GM12872 (cell line): ENCODE results near the gene NR3C2.

ENCODE experiments used
- TF ChIP-seq, protein P1 (sequence below): IDR thresholded peaks from 3 replicates; pipeline ENCODE4 v1.5.1; 2011; ENCODE audit warnings: low read depth, mild to moderate bottlenecking, low read length, moderate library complexity; ENCODE audit not compliant: insufficient read depth

The NR3C2 gene

DNA sequence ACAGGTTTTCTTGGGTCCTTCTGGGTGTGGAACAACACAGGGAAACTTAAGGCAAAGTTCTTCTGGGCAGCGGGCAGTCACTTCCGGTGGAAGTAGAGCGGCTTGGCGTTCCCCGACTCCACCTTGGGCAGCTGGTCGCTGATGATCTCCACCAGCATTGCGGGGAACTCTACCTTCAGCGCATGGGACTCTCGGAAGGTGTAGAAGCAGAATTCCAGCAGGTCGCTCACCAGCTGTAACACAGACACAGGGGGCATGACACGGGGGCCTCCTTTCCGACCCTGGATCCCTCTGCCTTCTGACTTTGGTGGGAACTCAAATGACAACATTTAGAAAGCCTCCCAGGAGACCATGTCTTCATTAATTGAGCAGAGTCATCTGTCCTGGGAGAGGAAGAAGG lies 360.9 kb downstream of the NR3C2 start:
- TF ChIP-seq, protein P1, sequence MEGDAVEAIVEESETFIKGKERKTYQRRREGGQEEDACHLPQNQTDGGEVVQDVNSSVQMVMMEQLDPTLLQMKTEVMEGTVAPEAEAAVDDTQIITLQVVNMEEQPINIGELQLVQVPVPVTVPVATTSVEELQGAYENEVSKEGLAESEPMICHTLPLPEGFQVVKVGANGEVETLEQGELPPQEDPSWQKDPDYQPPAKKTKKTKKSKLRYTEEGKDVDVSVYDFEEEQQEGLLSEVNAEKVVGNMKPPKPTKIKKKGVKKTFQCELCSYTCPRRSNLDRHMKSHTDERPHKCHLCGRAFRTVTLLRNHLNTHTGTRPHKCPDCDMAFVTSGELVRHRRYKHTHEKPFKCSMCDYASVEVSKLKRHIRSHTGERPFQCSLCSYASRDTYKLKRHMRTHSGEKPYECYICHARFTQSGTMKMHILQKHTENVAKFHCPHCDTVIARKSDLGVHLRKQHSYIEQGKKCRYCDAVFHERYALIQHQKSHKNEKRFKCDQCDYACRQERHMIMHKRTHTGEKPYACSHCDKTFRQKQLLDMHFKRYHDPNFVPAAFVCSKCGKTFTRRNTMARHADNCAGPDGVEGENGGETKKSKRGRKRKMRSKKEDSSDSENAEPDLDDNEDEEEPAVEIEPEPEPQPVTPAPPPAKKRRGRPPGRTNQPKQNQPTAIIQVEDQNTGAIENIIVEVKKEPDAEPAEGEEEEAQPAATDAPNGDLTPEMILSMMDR: no peak

DNA sequence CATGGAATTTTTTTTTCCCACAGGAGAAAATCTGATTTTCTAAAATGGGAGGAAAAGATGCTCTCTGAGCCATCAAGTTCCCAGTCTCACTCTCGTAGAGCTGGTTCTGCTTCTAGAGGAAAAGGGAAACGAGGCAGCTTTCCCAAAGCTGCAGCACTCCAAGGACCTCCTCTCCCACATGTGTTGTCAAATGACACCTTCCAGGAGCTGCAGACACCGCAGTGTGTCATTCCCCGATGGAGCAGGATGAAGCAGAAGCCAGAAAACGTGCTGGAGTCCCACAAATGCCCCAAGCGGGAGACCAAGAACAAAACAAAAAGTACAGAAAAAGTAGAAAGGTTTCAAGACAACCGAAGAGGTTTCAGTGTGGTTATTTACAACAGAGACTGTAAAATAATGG lies 362.3 kb downstream of the NR3C2 start:
- TF ChIP-seq, protein P1: no peak

DNA sequence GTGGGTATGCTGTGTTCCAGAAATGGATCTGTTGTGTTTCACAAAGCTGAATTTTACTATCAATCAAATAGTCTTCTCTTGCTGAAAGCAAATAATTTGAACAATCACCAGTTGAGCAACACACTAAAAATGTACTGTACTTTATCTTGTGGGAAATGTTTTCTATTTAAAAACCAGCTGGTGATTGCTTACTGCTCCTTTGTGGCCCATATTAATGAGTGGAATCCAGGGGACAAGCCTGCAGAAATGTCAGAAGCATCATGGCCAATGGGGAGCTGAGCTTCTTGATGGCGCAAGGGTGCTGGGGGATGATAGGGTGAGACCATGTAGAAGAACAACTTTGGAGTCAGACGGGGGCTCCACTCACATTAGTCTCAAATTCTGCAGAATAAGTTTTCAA lies 364.2 kb downstream of the NR3C2 start:
- TF ChIP-seq, protein P1: no peak

DNA sequence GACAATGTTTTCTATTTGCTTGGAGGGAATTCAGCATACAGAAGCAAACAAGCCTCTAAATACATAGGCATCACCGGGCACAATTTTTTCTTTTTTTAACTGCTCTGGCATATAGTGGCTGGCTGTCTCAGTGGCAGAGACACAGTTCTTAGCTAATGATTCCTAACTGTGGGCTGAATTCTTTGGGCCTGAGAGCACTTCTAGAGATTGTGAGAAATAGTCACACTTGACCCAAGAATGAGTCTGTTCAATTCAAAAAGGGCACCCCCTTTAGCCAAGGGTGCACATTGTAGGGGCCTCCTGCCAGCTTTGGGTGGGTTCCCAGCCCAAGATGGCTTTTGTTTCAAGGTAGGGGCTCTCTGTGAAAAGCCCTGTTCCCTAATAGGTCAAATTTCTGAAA lies 364.6 kb downstream of the NR3C2 start:
- TF ChIP-seq, protein P1: no peak

DNA sequence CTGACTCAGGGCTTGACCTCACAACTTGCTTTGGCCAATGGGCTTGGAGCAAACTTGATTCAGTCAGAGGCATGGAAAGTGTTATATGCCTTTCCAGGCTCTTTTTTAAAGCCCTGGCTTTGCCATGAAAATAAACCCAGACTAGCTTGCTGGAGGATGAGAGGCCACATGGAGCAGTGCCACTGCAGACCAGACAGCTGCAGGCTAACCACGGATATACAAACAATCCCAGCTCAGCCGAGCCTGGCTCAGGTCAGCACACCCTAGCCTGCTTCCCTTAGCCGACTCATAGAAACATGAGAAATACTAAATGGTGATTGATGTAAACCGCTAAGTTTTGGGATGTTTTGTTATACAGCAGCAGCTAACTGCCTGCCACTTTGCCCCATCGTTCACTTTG lies 365.2 kb downstream of the NR3C2 start:
- TF ChIP-seq, protein P1: no peak

DNA sequence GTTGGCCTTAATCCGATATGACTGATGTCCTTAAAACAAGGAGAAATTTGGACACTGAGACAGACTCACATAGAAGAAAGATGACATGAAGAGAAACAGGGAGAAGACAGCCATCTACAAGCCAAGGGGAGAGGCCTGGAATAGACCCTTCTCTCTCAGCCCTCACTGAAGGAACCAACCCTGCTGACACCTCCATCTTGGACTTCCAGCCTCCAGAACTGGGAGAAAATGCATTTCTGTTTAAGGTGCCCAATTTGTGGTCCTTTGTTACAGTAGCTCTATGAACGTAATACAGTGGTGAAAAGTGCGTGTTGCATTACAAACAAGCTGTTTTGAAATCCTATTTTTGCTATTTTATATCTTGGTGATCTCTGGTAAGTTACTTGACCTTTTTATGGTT lies 366.8 kb downstream of the NR3C2 start:
- TF ChIP-seq, protein P1: no peak

DNA sequence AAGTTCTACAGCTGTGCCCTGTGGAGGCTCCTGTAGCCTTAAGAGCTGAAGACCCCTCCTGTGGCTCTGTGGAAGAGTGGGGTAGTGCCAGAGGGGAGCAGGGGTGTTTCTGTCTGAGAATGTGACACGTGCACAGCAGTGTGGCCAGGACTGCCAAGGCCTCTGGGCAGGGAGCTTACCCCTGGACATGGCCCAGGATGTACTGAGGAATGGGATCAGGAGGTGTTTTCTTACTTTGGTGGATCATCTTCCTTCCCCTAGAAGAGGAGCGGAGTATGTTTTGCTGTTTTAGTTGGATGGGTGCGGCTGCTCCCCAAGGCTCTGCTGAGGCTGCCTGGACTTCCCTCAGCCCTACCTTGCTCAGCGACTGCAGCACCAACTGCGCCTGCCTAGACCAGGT lies 367.8 kb downstream of the NR3C2 start:
- TF ChIP-seq, protein P1: no peak

DNA sequence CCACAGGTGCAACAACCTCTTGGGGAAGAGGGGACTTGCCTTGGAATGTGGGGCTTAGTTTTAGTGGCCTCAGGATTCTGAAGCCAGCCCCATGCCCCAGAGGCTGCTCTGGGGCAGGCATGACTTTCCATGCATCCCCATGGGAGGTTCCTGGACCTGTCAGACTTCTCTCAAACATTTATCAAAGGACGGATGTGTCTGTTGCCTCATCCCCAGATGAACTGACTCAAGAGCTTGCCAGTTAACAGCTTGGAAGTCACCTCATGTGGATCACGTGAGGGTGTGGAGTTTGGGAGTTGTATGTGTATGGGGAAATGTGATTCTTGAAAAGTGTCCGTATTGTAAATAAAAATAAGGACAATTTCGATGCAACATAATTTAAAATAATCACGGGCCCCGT lies 368.9 kb downstream of the NR3C2 start:
- TF ChIP-seq, protein P1: no peak
